ENCODE data around the gene ADAM12.

Gene ADAM12

GRCh38 chr10:126009650-126010049 is 378.6 kb downstream of the ADAM12 start:
- no peak for DNase-seq
- Histone ChIP-seq H3K4me1 (ENCODE audit: low read length) (no peaks in the 10 kb centered on the region), H2AFZ (ENCODE audit: low read length) (no peak overlapping the region), H3K79me2 (ENCODE audit: low read length) (no peaks in the 10 kb centered on the region), H3K9me2 (replicated peaks; ENCODE audit: insufficient read depth, low read length) (no peaks in the 10 kb centered on the region), H3K9ac (ENCODE audit: low read length) (no peak overlapping the region), H3K9me3 (replicated peaks; ENCODE audit: insufficient read depth, low read length) (no peaks in the 10 kb centered on the region), H4K20me1 (ENCODE audit: insufficient read depth, low read length) (no peaks in the 10 kb centered on the region), H3K27me3 (replicated peaks; ENCODE audit: insufficient read depth, low read length) (no peaks in the 10 kb centered on the region), H3K4me2 (ENCODE audit: low read depth, low read length) (no peak overlapping the region), H3K36me3 (replicated peaks; ENCODE audit: insufficient read depth, low read length) (no peaks in the 10 kb centered on the region), H3K27ac (ENCODE audit: low read length) (no peak overlapping the region), H3K4me3 (ENCODE audit: low read length) (no peak overlapping the region), H3F3A (ENCODE audit: insufficient read depth, low read length) (no peaks in the 10 kb centered on the region)
- TF ChIP-seq EZH2phosphoT487 (IDR thresholded peaks at IDR 0.05; ENCODE audit: low read length) (no peak), CTCF (IDR thresholded peaks at IDR 0.05; ENCODE audit: low read length) (no peak), EZH2 (optimal IDR thresholded peaks at IDR 0.05; ENCODE audit: low read depth, low read length) (no peak)

- no peak for DNase-seq
- H3K9ac ChIP-seq (ENCODE audit: low read length) = no peak overlapping the region
- H3K9me2 ChIP-seq (replicated peaks; ENCODE audit: insufficient read depth, low read length) = no peaks in the 10 kb centered on the region
- no peaks in the 10 kb centered on the region for H3K79me2 ChIP-seq (ENCODE audit: low read length)
- no peak for TF ChIP-seq CTCF (IDR thresholded peaks at IDR 0.05; ENCODE audit: low read length)
- TF ChIP-seq EZH2 (optimal IDR thresholded peaks at IDR 0.05; ENCODE audit: low read depth, low read length) = no peak
- no peak for TF ChIP-seq EZH2phosphoT487 (IDR thresholded peaks at IDR 0.05; ENCODE audit: low read length)
- H3K4me1 ChIP-seq (ENCODE audit: low read length) = no peaks in the 10 kb centered on the region
- no peaks in the 10 kb centered on the region for H3K9me3 ChIP-seq (replicated peaks; ENCODE audit: insufficient read depth, low read length)
- H3K4me3 ChIP-seq (ENCODE audit: low read length) = no peak overlapping the region
- no peaks in the 10 kb centered on the region for H4K20me1 ChIP-seq (ENCODE audit: insufficient read depth, low read length)
- H3K36me3 ChIP-seq (replicated peaks; ENCODE audit: insufficient read depth, low read length) = no peaks in the 10 kb centered on the region
- no peaks in the 10 kb centered on the region for H3F3A ChIP-seq (ENCODE audit: insufficient read depth, low read length)
- H3K27me3 ChIP-seq (replicated peaks; ENCODE audit: insufficient read depth, low read length) = no peaks in the 10 kb centered on the region
- no peak overlapping the region for H3K27ac ChIP-seq (ENCODE audit: low read length)
- H2AFZ ChIP-seq (ENCODE audit: low read length) = no peak overlapping the region
- no peak overlapping the region for H3K4me2 ChIP-seq (ENCODE audit: low read depth, low read length)
These were observed 381.4 kb downstream of the ADAM12 start for GRCh38 chr10:126006906-126007305.

- Histone ChIP-seq H3K4me3 (ENCODE audit: low read length) (no peak overlapping the region), H3K79me2 (ENCODE audit: low read length) (no peaks in the 10 kb centered on the region), H3K27ac (ENCODE audit: low read length) (no peak overlapping the region), H3K36me3 (replicated peaks; ENCODE audit: insufficient read depth, low read length) (no peaks in the 10 kb centered on the region), H4K20me1 (ENCODE audit: insufficient read depth, low read length) (no peaks in the 10 kb centered on the region), H3K9me3 (replicated peaks; ENCODE audit: insufficient read depth, low read length) (no peaks in the 10 kb centered on the region), H2AFZ (ENCODE audit: low read length) (no peak overlapping the region), H3F3A (ENCODE audit: insufficient read depth, low read length) (no peaks in the 10 kb centered on the region), H3K9me2 (replicated peaks; ENCODE audit: insufficient read depth, low read length) (no peaks in the 10 kb centered on the region), H3K9ac (ENCODE audit: low read length) (no peak overlapping the region), H3K27me3 (replicated peaks; ENCODE audit: insufficient read depth, low read length) (no peaks in the 10 kb centered on the region), H3K4me1 (ENCODE audit: low read length) (no peaks in the 10 kb centered on the region), H3K4me2 (ENCODE audit: low read depth, low read length) (no peak overlapping the region)
- TF ChIP-seq EZH2 (optimal IDR thresholded peaks at IDR 0.05; ENCODE audit: low read depth, low read length) (no peak), CTCF (IDR thresholded peaks at IDR 0.05; ENCODE audit: low read length) (no peak), EZH2phosphoT487 (IDR thresholded peaks at IDR 0.05; ENCODE audit: low read length) (no peak)
- DNase-seq = no peak
These were observed 382.0 kb downstream of the ADAM12 start for GRCh38 chr10:126006264-126006663.
